ENCODE results near the gene IL1RN.
A peak's percentile ranks its signal among the peaks of the same experiment; 100 is the strongest.

Gene IL1RN

GRCh38 chr2:113157118-113157896 lies 29.9 kb downstream of the IL1RN start:
- no peak for DNase-seq (ENCODE audit: low read depth)

GRCh38 chr2:113157897-113158753 lies 30.7 kb downstream of the IL1RN start:
- no peak for DNase-seq (ENCODE audit: low read depth)

GRCh38 chr2:113158884-113159553 lies 31.6 kb downstream of the IL1RN start:
- peak; percentile 48 for DNase-seq (ENCODE audit: low read depth)

DNA sequence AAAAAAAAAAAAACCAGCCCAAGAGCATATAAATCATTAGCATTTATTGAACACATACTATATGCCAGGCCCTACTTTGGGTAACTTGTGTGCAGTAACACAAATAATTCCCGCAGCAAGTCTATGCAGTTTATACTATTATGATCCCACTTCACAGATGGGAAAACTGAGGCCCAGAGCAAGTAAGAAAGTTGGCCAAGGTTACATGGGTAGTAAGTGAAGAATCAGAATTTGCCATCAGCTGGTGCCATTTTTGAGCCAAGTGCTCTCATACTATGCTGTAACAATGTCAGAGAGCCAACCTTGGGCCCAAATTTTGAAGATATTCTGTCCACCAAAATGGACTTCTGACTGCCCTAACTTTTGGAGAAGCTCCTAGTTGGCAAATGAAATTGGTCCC lies 32.9 kb downstream of the IL1RN start:
- DNase-seq (ENCODE audit: low read depth) = no peak

DNA sequence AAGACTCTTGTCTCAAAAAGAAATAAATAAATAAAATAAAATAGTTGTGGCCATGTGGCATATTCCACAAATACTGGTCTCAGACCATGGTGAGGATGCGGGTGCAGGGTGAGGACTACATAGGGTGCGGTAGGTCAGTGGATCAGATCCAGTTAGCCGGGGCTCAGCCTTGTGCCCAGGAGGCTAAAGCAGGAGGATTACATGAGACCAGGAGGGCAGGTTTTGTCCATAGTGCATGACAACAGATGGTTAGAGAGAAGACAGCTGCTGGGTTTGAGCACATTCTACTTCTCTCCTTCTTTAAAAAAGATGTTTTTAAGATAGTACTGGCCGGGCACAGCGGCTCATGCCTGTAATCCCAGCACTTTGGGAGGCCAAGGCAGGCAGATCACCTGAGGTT lies 33.6 kb downstream of the IL1RN start:
- DNase-seq (ENCODE audit: low read depth) = no peak

DNA sequence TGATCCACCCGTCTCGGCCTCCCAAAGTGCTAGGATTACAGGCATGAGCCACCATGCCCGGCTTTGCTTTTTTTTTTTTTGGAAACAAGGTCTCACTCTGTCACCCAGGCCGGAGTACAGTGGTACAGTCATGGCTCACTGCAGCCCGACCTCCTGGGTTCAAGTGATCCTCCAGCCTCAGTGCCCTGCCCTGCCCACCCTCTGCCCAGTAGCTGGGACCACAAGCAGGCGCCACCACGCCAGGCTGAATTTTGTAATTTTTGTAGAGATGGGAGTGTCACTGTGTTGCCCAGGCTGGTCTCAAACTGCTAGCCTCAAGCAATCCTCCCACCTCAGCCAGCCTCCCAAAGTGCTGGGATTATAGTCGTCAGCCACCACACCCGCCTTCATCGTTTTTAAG lies 34.8 kb downstream of the IL1RN start:
- DNase-seq (ENCODE audit: low read depth) = no peak

- DNase-seq (ENCODE audit: low read depth) = no peak
Observed at GRCh38 chr2:113162869-113163268, 35.5 kb downstream of the IL1RN start.

DNA sequence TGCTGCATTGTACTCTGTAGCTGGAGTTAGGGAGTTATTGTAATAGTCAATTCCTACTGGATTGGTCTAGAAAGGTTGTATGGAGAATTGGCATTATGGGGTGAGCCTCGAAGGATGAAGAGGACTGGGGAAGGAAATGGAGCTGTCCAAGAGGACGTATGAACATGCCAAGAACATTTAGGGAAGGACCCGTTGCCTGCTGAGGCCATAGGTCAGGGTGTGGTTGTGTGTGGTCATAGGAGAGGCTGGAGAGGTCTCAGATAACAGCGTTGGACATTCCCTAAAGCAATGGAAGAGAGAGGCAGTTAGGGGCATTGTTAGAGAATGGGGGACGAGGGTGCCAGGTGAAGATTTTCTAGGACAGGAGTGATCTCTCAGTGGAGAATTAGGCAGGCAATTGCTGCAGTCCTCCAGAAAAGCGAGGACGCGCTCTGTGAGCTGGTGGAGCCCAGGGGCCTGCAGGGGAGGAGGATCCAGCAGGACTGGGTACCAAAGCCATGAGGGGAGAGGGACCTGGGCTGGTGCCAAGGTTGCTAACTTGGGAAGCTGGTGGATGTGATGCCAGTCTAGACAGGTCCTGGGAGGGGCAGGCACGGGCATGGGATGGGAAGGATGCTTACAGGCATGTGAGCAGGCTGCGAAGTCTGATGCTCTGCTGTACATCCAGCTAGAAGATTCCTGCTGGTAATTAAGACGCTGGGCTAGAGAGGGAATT lies 37.0 kb downstream of the IL1RN start:
- DNase-seq (ENCODE audit: low read depth) = no peak

DNA sequence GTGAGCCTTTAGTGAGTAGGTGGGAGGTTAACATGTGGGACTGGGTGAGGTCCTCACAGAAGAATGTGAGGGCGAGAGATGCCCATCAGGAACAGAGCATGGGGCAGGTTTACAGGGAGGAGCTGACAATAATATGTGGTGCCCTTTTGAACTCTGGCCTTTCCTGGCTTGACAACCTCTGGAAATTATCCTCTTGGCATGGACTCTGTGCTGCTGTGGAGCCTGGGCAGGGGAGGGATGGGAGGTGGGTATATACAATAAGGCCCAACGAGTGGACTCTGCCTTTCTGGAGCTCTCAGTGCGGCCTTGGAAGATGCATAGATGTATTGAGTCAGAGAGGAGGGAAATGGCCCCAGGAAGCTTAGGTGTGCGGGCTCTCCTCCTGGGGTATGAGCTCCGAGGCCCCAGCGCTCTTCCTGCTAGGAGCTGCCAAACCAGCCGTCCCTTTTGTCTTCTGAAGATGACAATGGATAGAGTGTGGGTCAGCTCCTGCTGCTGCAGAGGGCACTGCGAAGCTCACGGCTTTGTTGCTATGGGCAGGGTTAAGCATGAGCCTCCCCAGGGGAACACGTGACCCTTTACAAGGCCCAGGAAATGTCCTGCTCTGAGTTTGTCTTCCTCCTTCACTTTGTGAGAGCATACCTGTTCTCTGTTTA lies 37.7 kb downstream of the IL1RN start:
- no peak for DNase-seq (ENCODE audit: low read depth)

DNA sequence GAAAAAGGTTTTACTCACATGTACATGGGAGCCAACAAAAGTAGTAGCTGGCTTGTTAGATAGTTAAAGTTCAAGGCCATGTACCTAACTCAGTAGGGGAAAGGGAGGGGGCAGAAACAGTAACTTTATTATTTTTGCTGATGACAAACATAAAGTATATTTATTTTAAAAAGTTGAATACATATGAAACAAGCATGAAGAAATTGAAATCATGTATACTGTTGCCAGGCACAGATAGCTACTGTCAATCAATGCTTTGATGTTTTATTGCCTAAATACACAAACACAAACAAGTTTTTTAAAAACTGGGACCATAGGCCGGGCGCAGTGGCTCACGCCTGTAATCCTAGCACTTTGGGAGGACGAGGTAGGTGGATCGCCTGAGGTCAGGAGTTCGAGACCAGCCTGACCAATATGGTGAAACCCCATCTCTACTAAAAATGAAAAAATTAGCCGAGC lies 38.8 kb downstream of the IL1RN start:
- DNase-seq (ENCODE audit: low read depth) = no peak

DNA sequence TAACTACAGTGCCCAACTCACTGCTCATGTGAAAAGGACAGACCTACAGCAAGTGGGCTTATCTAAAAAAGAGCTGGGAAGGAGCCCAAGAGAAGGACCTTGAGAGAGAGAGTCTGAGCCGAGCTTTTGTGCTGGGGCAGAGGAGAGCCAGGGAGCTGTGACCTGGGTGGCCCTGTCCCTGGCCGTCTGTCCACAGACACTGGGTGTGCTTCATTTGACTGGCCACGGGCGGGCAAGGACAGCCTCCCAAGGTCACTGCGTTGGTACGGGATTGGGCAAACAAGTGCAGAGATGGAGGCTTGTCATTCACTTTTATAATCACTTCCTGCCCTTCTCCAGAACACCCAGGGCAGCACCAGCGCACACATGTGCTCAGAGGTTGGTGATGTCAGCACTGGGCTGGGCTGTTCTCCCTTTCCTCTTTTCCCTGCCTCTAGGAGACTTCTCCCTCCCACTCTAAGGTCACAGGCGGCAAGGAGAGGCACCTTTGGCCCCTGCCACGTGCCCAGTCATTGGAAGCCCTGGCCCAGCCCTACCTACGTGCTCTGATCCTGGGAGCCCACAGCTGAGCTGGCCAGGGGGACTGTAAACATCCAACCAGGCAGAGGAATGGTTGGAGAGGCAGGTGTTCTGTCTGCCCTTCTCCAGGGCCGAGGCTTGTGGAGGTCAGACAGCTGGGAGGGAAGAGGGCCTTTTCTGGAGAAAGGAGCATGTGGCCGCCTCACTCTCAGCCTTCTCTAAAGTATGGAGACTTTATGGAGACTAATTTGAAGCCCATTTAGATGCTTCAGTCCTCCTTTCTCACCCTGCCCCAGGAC lies 39.9 kb downstream of the IL1RN start:
- DNase-seq (ENCODE audit: low read depth) = no peak

DNA sequence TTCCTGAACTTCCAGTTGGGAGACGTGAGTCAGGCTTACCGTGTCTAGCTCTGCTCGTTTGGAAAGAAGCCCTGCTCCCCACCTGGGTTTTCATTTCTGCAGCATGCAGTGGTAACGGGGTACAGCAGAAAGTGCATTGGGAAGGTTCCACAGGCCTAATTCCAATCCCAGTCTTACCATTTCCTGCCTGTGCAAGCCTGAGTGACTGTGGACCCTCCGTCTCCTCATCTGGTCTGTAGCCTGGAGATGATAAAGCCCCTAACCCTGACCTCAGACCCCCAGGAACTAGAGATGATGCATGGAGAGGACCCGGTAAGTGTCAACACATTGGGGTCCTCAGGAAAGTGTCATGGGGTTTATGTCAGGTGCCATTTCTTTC lies 40.6 kb downstream of the IL1RN start:
- no peak for DNase-seq (ENCODE audit: low read depth)

GRCh38 chr2:113169002-113169530 lies 41.7 kb downstream of the IL1RN start:
- no peak for DNase-seq (ENCODE audit: low read depth)

DNA sequence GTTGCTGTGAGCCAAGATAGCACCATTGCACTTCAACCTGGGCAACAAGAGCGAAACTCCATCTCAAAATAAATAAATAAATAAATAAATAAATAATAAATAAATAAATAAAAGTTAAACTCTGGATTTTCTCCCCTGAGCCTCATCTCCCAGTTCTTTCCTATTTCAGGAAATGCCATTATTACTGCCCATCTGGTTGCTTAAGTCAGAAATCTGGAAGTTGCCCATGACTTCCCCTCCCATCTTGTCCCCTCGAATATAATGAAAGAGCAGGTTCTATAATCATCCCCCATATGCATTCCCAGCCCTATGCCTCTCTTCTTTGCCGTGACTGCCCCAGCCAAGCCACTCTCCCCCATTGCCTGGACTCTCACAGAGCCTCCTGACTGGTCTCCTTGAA lies 42.2 kb downstream of the IL1RN start:
- no peak for DNase-seq (ENCODE audit: low read depth)

GRCh38 chr2:113171334-113172075 lies 44.1 kb downstream of the IL1RN start:
- DNase-seq (ENCODE audit: low read depth) = no peak

DNA sequence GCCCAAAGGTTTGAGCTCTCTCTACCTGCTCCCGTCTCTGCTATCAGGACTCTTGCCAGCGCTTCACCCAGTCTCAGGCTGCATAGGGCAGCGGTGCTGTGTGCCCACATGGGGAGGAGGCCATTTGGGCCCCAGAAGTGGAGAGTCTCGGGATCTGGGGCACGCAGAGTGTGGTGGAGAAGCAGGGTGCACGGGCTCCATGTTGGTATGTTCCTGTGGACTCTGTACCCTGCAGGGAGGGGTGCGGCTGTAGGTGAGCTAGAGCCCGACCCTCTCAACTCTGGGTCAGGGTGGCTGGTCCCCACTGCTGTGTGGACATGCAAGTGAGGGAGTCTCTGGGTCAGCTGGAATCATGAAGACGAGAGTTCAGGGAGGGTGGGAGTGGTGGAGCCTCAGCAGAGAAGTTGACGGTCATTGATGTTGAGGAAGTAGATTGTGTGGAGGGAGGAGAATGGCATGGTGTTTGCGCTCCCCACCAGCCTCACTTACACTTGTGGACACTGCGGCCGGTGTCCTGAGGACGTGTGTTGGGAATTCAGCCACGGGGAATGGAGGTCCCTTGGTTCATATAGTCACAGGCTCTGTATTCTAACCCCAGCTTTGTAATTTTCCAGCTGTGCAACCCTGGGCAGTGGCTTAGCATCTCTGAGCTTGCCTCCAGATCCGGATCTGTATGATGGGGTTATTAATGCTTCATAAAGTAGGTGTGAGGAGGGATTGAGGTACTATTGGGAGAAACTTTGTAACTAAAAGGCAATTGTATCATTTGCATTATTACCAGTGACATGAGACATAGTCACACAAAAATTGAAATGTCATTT lies 45.5 kb downstream of the IL1RN start:
- no peak for DNase-seq (ENCODE audit: low read depth)

DNA sequence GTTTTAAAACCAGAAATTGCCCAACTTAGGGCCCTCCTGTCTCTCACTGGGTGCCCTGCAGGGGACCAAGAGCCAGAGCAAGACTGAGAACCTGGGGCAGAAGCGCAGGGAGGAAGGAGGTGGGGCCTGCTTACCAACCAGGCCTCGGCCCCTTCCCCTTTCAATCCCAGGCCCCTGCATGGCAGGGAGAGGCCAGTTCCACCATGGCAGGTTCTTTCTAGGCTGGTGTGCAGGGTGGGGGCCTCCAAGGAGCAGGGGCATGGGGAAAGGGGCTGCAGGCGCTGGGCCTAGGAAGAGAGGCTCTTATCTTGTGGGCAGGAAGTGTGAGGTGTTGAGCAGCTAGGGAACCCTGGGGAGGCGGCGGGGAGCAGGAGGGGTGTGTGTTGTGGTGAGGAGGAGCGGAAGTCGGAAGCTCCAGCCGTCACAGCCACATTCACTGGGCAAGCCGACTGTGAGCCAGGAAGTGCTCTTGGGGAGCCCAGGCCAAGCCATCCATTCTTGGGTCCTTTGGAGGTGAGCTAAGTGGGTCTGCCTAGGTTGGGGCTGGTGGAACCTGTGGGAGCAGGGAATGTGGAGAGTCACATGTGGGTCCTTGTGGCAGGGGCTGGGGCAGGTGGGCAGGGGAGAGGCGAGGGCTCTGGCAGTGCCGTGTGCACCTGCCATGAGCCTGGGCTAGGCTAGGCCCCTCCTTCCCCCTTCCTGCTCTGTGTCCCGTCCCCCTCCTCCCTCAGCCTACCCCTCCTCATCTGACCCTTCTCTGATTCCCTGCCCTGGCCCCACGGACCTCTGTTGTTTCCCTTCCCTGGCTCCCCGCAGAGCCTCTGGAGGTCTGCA lies 46.4 kb downstream of the IL1RN start, which contains the start of gene PSD4:
TSS of gene PSD4 (plus strand) at position 430 of the 834 bp plus-strand sequence. CDS start 8,486 bp downstream, outside the sequence.
- no peak for DNase-seq (ENCODE audit: low read depth)

DNA sequence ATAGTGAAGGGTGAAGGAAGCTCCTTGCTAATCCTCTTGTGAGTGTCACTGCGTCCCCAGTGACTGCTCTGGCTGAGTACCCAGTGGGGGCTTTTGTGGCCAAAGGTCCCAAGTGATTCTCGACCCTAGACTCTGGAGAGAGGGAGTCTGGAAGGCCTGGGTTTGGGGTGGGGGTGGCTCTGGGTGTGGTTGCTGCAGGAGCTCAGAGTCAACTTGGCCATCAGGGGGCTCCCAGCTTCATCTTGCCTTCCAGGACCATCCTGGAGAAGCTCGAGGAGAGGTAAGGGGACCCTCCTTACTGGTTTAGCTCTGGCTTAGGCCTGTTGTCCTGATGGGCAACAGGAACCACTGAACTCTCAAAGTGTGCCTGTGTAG lies 47.0 kb downstream of the IL1RN start:
- no peak for DNase-seq (ENCODE audit: low read depth)

Measured in fibroblast of the conjunctiva (primary cell).